GM21619 (cell line): Measurements from ENCODE around the gene WDR54.

Experiments
- ATAC-seq: cut with Tn5 transposase; IDR thresholded peaks from one replicate; pipeline ENCODE4 v1.9.1; 2021; ENCODE audit not compliant: unreplicated experiment

Gene WDR54

DNA sequence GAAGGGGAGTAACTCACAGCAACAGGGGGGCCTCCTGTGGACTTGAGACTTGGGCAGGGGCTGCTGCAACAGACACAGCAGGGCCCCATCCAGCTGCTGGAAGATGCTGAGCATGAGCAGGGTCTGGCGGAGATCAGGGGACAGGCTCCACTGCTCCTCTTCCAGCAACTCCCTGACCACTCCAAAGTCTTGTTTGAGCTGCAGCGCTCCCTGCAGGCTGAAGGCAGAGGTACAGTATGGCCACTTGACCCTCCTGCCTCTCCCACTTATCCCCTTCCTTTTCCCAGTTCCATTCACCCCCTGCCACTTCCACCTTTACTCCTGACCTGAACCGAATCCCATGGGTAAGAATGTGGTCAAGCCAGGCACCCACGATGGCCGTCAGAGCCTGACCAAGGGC is 53.4 kb downstream of the WDR54 start:
- ATAC-seq, result no peak
